IMR-90 (cell line): ENCODE results near the gene AHSA1. TPM values are rescaled to one million over a fixed set of nuclear protein-coding genes. Genes with fewer than 3 reads are reported as not detected.
A peak's percentile ranks its signal among the peaks of the same experiment; 100 is the strongest.

ENCODE experiments used
- ATAC-seq: fragments of 200-7000 bp; cut with Tn5 transposase; 2 replicates; pipeline ENCODE4 v1.9.1; 2020; ENCODE audit warnings: low read depth, mild to moderate bottlenecking, moderate library complexity
- BruUV-seq: library from RNA; stranded (reverse); fragments of 400-500 nt; replicated peaks from 2 replicates; lab custom pipeline; 2021; lab: Mats Ljungman, UMichigan
- CTCF ChIA-PET: fragments of 300-600 bp; formaldehyde crosslinking; extraction: SDS; loops from one replicate; lab custom pipeline; 2021; ENCODE audit warnings: antibody characterized with exemption; lab: Yijun Ruan, JAX
- POLR2A ChIA-PET: fragments of 300-600 bp; sonication (Branson Sonifier 250); formaldehyde crosslinking; loops from one replicate; lab custom pipeline; 2022; ENCODE audit warnings: antibody characterized with exemption; ENCODE audit not compliant: unreplicated experiment; lab: Charles Lee
- DNase-seq: peaks from one replicate; pipeline ENCODE4 v3.0.0; 2013
- H2AFZ ChIP-seq: replicated peaks from 2 replicates; pipeline ENCODE3; 2013; ENCODE audit warnings: low read length, mild to moderate bottlenecking; ENCODE audit not compliant: poor library complexity
- H2AK5ac ChIP-seq: 2 replicates; pipeline ENCODE4 v1.6.1; 2013; ENCODE audit warnings: low read depth, low read length, inconsistent platforms
- H2AK9ac ChIP-seq: replicated peaks from 2 replicates; pipeline ENCODE3; 2013; ENCODE audit warnings: mild to moderate bottlenecking, low read depth, low read length, moderate library complexity; ENCODE audit not compliant: poor library complexity
- H2BK120ac ChIP-seq: 2 replicates; pipeline ENCODE4 v1.6.1; 2013; ENCODE audit warnings: low read depth, low read length, inconsistent platforms
- H2BK15ac ChIP-seq: 3 replicates; pipeline ENCODE4 v1.6.1; 2013; ENCODE audit warnings: low read depth, low read length, inconsistent platforms
- H2BK20ac ChIP-seq: 2 replicates; pipeline ENCODE4 v1.6.1; 2013; ENCODE audit warnings: low read depth, mild to moderate bottlenecking, inconsistent platforms, low read length, moderate library complexity
- H2BK5ac ChIP-seq: 2 replicates; pipeline ENCODE4 v1.6.1; 2013; ENCODE audit warnings: mild to moderate bottlenecking, low read depth, low read length, inconsistent platforms; ENCODE audit not compliant: poor library complexity, severe bottlenecking
- H3K14ac ChIP-seq: replicated peaks from 2 replicates; pipeline ENCODE4 v1.6.1; 2013; ENCODE audit warnings: low read depth, low read length, inconsistent platforms
- H3K18ac ChIP-seq: 2 replicates; pipeline ENCODE4 v1.6.1; 2013; ENCODE audit warnings: low read depth, low read length, control low read depth
- H3K23ac ChIP-seq: 2 replicates; pipeline ENCODE4 v1.6.1; 2013; ENCODE audit warnings: low read depth, low read length, inconsistent platforms
- H3K27ac ChIP-seq: 2 replicates; pipeline ENCODE4 v1.5.1; 2013; ENCODE audit warnings: mild to moderate bottlenecking, control low read depth, low read length; ENCODE audit not compliant: insufficient read depth
- H3K27me3 ChIP-seq: 2 replicates; pipeline ENCODE4 v1.6.1; 2013; ENCODE audit warnings: low read length; ENCODE audit not compliant: control insufficient read depth, insufficient read depth
- H3K36me3 ChIP-seq: 2 replicates; pipeline ENCODE4 v1.6.1; 2013; ENCODE audit warnings: low read length, mixed read lengths; ENCODE audit not compliant: control insufficient read depth, insufficient read depth
- H3K4ac ChIP-seq: 2 replicates; pipeline ENCODE4 v1.6.1; 2013; ENCODE audit warnings: low read depth, low read length, inconsistent platforms
- H3K4me1 ChIP-seq: 2 replicates; pipeline ENCODE4 v1.6.1; 2013; ENCODE audit warnings: low read length, mixed read lengths; ENCODE audit not compliant: control insufficient read depth, insufficient read depth
- H3K4me2 ChIP-seq: 2 replicates; pipeline ENCODE4 v1.6.1; 2013; ENCODE audit warnings: low read depth, mild to moderate bottlenecking, control low read depth, low read length, moderate library complexity
- H3K4me3 ChIP-seq: 2 replicates; pipeline ENCODE4 v1.5.1; 2013; ENCODE audit warnings: low read depth, mild to moderate bottlenecking, control low read depth, low read length, moderate library complexity; ENCODE audit not compliant: insufficient read depth
- H3K56ac ChIP-seq: 2 replicates; pipeline ENCODE4 v1.6.1; 2013; ENCODE audit warnings: low read length, inconsistent platforms; ENCODE audit not compliant: insufficient read depth; ENCODE audit errors: extremely low read depth
- H3K79me1 ChIP-seq, 2 experiments: 2 replicates each; pipeline ENCODE4 v1.6.1; 2013; ENCODE audit warnings: low read length in 2 of 2, inconsistent platforms in 1 of 2, low read depth in 1 of 2
- H3K9ac ChIP-seq: 2 replicates; pipeline ENCODE4 v1.6.1; 2013; ENCODE audit warnings: low read depth, low read length, control low read depth
- H3K9me1 ChIP-seq: 2 replicates; pipeline ENCODE4 v1.6.1; 2013; ENCODE audit warnings: low read length, inconsistent platforms; ENCODE audit not compliant: insufficient read depth
- H3K9me3 ChIP-seq: 2 replicates; pipeline ENCODE4 v1.6.1; 2013; ENCODE audit warnings: low read length; ENCODE audit not compliant: control insufficient read depth, insufficient read depth
- H4K20me1 ChIP-seq: 2 replicates; pipeline ENCODE4 v1.6.1; 2013; ENCODE audit warnings: low read length, inconsistent platforms; ENCODE audit not compliant: insufficient read depth
- H4K5ac ChIP-seq: 2 replicates; pipeline ENCODE4 v1.6.1; 2013; ENCODE audit warnings: mild to moderate bottlenecking, low read depth, low read length, control low read depth
- H4K8ac ChIP-seq, 2 experiments: 2 replicates each; pipeline ENCODE4 v1.6.1; 2013; ENCODE audit warnings: low read depth in 2 of 2, low read length in 2 of 2, control low read depth in 1 of 2, inconsistent platforms in 1 of 2
- H4K91ac ChIP-seq: 2 replicates; pipeline ENCODE4 v1.6.1; 2013; ENCODE audit warnings: low read depth, low read length, inconsistent platforms; ENCODE audit not compliant: insufficient read depth
- CEBPB ChIP-seq: IDR thresholded peaks from 2 replicates; pipeline ENCODE4 v1.6.1; 2012; ENCODE audit warnings: low read depth, low read length, improper control_type of control experiment
- ELK1 ChIP-seq: fragments of 150-350 bp; IDR thresholded peaks from 2 replicates; pipeline ENCODE4 v1.6.1; 2016; ENCODE audit warnings: low read depth, mild to moderate bottlenecking, low read length, moderate library complexity, borderline replicate concordance
- WGBS, 2 experiments: methylation state at CpG; one replicate each; pipeline versions ENCODE4 v1.1.5 to v1.1.7; 2013; ENCODE audit warnings: missing lambda C conversion rate in 2 of 2; ENCODE audit not compliant: insufficient read length in 1 of 2; ENCODE audit errors: extremely low coverage in 2 of 2; 5-methylcytosine and 5-hydroxymethylcytosine counted together
- dilution Hi-C: fragments of 300-500 bp; cut with HindIII; formaldehyde crosslinking; loops from one replicate; pipeline ENCODE4 v1.14.3; 2018; ENCODE audit warnings: low sequenced_read_pairs; ENCODE audit not compliant: unreplicated experiment
- in situ Hi-C: fragments of 300-500 bp; cut with MboI; formaldehyde crosslinking; loops from 3 replicates; pipeline ENCODE4 v1.14.3; 2019; ENCODE audit warnings: low sequenced_read_pairs, inconsistent platforms, mixed read lengths
- intact Hi-C: fragments of 100-400 bp; cut with micrococcal nuclease; formaldehyde crosslinking; loops from 2 replicates; pipeline ENCODE4 v1.10.0; 2022
- polyA plus RNA-seq, 3 experiments: library from polyadenylated mRNA; depleted of rRNA; stranded (reverse); fragments of >200 nt; gene quantifications; 2 replicates each; pipeline ENCODE4 v1.2.3, GENCODE V29; 2012; ENCODE audit warnings: low replicate concordance in 1 of 3
- total RNA-seq: library from RNA; depleted of rRNA; stranded (reverse); fragments of >200 nt; gene quantifications from 2 replicates; pipeline ENCODE4 v1.2.3, GENCODE V29; 2012

AHSA1 gene
- total and polyA plus RNA-seq, 2 of the 4 experiments (the other 2 are of a cell fraction): 166 to 252 TPM

DNA sequence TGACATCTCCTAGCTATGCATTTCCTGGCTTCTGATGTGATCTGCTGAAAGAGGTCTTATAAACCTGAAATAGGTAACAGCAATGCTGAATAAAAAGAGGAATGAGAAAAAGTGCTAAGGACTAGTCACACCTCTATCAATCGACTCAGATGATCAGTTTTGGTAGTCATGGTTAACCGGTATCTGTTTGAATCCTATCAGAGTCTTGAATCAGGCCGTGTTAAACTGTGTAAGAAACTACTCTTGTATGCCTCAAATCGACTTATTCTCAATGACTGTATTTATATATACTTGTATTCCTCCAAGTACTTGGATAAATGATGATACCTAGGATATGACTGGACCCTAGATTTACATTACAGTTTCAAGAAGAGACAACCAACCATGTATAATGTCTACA lies 51.5 kb downstream of the AHSA1 start:
- H3K4me2 ChIP-seq: no peak overlapping the region
- H4K20me1 ChIP-seq: no peaks in the 10 kb centered on the region
- H3K4me3 ChIP-seq: no peak overlapping the region
- H2BK15ac ChIP-seq: no peak overlapping the region
- ChIA-PET POLR2A (no interaction called here), CTCF (interaction anchor here (0.8 kb wide), 1 partner anchor 50 kb away, joined by 3 read pairs; no protein-coding TSS in a partner anchor)
- TSS peak; percentile 11 for BruUV-seq
- no peak overlapping the region for H3K23ac ChIP-seq
- no peak overlapping the region for H3K56ac ChIP-seq
- no peak overlapping the region for H3K9ac ChIP-seq
- peaks cover 6% of the 10 kb centered on the region; the same call in 1 of the 2 replicates for H3K9me1 ChIP-seq
- H2BK20ac ChIP-seq: no peak overlapping the region
- H3K9me3 ChIP-seq: no peaks in the 10 kb centered on the region
- H4K91ac ChIP-seq: no peak overlapping the region
- DNase-seq: no peak
- no peak for ATAC-seq
- no peak overlapping the region for H2AK5ac ChIP-seq
- no peak overlapping the region for H3K27ac ChIP-seq
- H3K27me3 ChIP-seq: no peaks in the 10 kb centered on the region
- H3K4ac ChIP-seq: no peak overlapping the region
- no peak overlapping the region for H2BK5ac ChIP-seq
- no peak overlapping the region for H2AK9ac ChIP-seq
- H4K5ac ChIP-seq: no peak overlapping the region
- H3K4me1 ChIP-seq: peaks cover 8% of the 10 kb centered on the region
- no peak overlapping the region for H3K14ac ChIP-seq
- 100% methylated on average over 1 of the region's 4 CpGs; no CpG with 5 or more reads in 1 of the 2 experiments for WGBS, 2 experiments
- in situ Hi-C loops: no loop called here
- H4K8ac ChIP-seq: no peak overlapping the region
- dilution Hi-C loops: no loop called here
- H3K36me3 ChIP-seq: peaks cover 12% of the 10 kb centered on the region
- no peak overlapping the region for H2BK120ac ChIP-seq
- H2AFZ ChIP-seq: no peak overlapping the region
- H3K79me1 ChIP-seq: peaks cover 0 to 3% of the 10 kb centered on the region in 2 experiments; a peak in 2 of 4 replicates
- no peak overlapping the region for H3K18ac ChIP-seq
- intact Hi-C loops: no loop called here
- TF ChIP-seq CEBPB (no peak), ELK1 (no peak)
